HG02938 (cell line): Measurements from ENCODE around the gene LRMDA.
"Not testable (repeated sequence)": the region's sequence is repeated elsewhere in the genome, so short reads cannot be mapped to it uniquely, and the experiment has no call there.

Experiments used
- ATAC-seq: cut with Tn5 transposase; IDR thresholded peaks from one replicate; pipeline ENCODE4 v1.9.1; 2021; ENCODE audit warnings: mild to moderate bottlenecking, moderate library complexity; ENCODE audit not compliant: unreplicated experiment

The LRMDA gene

DNA sequence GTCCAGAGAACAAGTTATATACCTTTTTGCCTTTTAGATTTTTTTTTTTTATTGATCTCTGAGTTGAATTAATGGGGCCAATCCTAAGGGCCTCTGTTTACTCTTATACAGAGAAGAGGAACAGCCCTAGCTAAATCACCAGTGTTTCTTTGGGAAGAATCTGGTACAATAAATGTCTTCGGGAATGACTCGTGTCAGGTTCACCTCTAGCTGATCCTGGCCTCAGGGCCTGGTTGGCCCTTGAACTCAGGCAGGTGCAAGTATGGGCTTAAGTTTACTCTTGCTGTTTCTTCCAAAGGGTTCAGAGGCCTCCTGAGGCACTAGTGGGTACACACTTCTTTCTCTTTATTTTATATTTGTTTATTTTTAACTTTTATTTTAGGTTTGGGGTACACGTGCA is 71.0 kb downstream of the LRMDA start:
- no peak for ATAC-seq

DNA sequence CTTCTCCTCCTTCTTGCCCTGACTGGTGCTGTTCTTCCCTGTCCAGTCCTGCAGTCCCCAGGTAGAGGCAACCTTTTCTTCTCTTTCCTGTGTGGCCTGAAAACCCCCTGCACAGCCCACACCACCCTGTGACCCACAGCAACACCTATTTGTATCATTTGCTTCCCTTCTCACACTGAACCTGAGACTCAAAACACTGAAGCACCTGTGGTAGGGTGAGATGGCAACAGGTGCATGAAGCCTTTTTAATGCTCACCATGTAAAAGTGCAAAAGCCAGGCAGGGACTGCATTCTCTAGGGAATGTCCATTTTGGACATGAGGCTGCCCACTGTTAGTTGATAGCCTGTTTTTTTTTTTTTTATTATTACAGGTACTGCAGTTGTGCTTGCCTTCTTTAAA is 71.4 kb downstream of the LRMDA start:
- no peak for ATAC-seq

DNA sequence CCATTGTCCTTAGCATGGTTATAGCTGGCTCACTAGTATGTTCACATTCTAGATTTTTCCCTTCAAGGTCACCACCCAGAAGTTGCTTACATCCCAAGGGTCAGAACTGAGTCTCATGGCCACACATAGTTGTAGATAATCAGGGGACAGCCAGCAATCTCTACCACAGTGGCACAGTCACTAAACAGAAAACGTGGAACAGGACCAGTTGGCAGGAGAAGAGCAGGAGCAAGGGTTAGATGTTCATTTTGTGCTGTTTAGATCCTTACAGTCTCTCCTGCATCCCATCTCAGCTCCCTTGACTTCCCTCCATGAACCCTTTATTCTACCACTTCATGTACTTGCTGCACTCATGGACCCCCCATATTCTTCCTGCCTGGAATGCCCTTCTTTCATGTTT is 73.9 kb downstream of the LRMDA start:
- ATAC-seq, result no peak

DNA sequence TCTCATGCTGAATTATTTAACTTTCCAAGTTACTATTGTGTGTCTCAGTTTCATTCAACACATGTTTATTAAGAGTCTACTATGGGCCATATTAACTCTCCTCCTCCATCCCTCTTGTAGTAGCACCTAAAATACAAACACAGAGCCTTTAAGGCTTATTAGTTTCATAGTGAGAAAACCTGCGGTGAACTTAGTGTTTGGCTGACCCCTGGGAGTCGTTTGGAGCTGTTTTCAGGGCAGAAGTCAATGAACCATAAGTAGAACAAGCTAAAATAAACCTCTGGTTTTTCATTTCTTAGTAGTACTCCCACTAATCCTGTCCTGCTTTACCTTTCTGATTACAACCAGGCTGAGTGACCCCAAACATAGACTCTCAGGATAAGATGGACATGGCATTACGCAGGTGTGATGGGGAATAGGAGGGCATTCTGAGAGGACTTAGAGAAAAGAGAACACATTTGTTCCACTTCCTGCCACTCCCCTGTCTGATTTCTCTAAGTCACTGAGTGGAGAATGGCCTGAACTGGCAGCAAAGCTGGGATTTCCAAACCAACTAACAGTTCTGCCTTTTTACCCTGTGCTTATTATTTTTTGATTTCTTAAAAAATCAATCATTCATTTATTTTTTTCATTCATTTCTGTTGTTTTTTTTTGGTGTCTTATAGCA is 74.5 kb downstream of the LRMDA start:
- peak; percentile 65 for ATAC-seq

DNA sequence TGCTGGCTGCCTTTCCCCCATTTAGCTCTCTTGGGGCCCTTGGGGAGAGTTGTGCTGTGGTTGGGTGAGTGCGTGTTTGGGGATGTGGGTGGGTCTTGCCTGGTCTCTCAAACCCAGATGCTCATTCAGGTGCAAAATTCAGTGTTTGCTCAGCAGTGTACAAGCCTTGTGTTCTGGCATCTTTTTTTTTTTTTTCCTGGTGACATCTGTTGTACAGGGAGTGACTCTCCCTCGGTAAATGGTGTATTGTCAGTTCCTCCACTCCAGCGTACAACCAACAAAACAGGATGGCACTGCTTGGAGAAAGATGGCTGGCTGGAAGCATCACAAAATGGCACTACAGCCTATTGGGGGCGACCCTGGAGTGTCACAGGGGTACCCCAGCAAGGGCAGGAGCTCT is 75.5 kb downstream of the LRMDA start:
- ATAC-seq, result no peak

DNA sequence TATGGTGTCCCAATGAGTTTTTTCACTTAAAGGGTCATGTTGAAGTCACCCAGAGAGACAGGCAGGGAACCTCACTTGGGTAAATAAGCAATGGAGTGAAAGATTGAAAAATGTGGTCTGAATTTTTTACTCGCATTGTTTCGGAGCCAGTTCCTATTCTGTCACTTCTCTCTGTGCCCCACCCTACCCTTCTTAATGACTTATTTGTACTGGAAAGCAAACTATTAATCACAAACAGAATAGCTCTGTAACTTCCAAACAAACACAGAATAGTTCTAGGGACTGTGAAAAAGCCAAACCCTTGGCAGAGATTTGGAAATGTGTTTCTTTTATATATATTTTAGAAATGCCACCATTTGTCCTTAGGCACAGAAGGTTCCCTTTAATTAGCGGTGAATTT is 76.0 kb downstream of the LRMDA start:
- ATAC-seq, result no peak

DNA sequence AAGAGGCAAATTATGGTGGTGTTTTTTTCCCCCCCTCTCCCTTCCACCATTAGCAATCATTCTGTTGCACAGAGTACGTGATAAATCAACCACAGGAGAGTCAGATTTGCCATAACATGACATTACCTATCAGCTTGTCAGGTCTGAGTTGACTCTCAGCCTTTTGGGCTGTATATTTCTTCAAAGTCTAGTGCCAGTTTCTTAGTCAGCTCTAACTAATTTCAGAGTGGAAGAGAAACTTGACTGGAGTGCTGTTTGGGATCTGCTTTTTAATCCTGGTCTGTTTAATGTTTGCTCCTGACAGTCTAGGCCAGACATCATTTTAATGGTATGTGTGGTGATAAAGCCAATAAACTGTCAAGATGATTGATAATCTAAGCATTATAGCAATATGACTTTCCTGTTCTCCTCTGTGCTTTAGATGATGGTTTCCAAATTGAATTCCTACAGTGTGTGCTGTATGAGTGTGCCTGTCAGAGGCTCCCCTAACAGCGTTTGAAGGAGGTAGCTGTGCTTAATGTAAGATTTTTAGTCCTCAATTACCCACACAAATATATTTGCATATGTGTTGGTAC is 76.9 kb downstream of the LRMDA start:
- ATAC-seq, result no peak

DNA sequence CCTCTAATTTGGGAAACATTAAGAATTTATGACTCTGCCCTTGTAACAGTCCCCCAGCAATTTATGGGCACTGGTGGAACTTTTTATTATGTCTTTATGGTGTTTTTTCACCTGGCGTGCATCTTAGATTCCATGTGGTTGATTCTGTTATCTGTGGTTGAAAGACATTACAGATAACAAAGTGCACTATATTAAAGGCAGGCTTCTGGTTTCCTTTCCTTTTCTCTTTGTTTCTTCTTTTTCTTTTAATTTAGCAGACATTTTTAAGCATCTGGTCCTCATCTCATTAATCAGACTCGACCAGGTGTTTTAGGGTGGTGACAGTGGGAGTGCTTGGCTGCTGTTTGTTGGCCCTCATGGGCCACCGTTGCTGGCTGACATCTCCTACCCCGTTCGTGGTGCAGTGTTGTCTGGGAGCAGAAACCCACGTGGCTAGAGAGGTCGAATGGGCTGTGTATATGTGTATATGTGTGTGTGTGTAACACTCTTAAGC is 77.4 kb downstream of the LRMDA start:
- ATAC-seq, result no peak

DNA sequence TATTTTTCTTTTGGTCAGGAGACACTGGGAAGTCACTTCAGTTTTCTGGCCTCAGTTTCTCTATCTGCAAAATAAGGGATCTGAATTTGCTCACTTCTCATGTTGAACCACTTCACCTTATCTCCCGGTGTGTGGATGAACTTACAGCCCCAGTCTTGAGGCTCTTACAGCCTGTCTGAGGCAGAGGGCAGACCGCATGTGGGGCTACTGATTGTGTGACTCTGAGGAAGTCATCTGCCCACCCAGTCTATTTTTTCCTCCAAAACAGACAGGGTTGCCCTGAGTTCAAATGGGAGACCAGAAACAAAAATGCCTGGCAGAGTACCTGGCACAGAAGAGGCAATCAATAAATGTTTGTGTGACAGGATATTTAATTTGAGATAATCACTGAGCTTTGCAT is 78.3 kb downstream of the LRMDA start:
- no peak for ATAC-seq

DNA sequence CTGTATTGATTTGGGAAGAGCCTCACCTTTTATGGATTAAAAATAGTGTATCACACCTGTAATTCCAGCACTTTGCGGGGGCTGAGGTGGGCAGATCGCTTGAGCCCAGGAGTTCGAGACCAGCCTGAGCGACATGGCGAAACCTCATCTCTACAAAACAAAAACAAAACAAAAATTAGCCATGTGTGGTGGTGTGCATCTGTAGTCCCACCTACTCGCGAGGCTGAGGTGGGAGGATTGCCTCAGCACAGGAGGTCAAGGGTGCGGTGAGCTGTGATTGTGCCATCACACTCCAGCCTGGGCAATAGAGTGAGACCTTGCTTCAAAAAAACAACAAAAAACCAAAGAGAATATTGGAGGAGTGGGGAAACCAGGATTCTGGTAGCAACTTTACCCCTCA is 79.6 kb downstream of the LRMDA start:
- no peak for ATAC-seq

DNA sequence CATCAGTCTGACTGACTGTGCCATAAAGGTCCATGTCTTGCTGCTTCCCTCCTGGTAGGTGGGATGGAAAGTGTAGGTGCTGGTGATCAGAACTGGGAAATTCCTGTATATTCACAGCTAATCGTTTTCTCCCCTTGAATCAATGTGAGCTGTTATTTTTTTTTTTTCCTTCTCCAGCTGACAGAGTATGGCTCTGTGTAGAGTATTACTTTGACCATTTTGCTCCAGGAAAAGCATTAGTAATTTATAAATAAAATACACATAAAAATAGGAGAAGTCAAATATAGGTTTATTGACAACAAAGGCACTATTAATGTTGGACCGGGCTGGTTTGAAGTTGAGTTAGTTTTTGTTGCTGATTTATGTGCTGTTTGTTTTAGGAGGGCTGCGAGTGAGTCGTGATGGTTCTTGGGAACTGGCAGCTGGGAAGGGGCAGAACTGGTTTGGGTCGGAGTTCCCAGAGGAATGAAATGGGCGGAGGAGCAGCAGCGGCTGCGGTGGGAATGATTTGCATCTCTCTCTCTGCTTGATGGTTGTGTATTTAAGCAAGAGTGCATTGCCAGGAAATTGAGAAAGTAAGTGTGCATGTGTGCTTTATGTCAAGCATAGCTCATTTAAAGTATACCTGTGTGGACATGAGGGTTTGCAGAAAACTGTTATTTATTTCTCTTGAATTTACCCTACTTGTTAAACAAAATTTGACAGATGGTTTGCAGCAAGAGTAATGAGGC is 80.9 kb downstream of the LRMDA start:
- ATAC-seq, result no peak

DNA sequence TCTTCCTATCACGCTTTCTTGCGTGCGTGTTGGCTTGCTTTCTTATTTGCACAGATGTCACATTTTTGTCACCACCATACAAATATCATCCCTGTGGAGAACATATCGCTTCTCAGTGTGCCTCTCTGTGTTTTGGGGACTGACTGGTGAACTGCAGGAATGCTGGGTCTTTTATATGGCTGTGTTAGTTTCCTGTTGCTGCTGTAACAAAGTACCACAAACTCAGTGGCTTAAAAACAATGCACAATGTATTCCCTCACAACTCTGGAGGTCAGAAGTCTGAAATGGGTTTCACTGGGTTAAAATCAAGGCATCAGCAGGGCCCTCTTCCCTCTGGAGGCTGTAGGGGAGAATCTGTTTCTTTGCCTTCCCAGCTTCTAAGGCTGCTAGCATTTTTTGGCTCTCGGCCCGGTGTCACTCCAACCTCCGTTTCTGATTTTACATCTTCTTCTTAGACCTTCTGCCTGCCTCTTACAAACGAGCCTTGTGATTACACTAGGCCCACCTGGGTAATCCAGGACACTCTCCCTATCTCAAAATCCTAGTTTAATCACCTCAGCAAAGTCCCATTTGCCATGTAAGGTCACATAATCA is 82.0 kb downstream of the LRMDA start:
- no peak for ATAC-seq

DNA sequence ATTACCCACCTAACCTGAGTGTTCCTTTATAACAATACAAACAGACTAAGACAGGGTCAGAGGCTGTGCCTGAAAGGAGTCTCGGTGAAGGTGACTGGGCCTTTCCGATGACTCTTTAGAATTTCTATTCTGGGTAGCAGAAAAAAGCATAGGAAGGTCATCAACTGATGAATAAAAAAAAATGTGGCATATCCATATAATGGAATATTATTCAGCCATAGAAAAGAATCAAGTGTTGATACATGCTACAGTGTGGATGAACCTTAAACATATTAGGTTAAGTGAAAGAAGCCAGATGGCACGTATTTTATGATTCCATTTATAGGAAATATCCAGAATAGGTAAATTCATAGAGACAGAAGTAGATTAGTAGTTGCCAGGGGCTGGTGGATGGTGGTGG is 83.4 kb downstream of the LRMDA start:
- ATAC-seq, result no peak

DNA sequence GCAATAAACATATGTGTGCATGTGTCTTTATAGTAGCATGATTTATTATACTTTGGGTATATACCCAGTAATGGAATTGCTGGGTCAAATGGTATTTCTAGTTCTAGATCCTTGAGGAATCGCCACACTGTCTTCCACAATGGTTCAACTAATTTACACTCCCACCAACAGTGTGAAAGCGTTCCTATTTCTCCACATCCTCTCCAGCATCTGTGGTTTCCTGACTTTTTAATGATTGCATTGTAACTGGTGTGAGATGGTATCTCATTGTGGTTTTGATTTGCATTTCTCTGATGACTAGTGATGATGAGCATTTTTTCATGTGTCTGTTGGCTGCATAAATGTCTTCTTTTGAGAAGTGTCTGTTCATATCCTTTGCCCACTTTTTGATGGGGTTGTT is 84.7 kb downstream of the LRMDA start:
- ATAC-seq, result not testable (repeated sequence)

DNA sequence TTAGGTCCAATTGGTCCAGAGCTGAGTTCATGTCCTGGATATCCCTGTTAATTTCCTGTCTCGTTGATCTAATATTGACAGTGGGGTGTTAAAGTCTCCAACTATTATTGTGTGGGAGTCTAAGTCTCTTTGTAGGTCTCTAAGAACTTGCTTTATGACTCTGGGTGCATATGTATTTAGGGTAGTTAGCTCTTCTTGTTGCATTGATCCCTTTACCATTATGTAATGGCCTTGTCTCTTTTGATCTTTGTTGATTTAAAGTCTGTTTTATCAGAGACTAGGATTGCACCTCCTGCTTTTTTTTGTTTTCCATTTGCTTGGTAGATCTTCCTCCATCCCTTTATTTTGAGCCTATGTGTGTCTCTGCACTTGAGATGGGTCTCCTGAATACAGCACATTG is 87.8 kb downstream of the LRMDA start:
- ATAC-seq, result not testable (repeated sequence)

DNA sequence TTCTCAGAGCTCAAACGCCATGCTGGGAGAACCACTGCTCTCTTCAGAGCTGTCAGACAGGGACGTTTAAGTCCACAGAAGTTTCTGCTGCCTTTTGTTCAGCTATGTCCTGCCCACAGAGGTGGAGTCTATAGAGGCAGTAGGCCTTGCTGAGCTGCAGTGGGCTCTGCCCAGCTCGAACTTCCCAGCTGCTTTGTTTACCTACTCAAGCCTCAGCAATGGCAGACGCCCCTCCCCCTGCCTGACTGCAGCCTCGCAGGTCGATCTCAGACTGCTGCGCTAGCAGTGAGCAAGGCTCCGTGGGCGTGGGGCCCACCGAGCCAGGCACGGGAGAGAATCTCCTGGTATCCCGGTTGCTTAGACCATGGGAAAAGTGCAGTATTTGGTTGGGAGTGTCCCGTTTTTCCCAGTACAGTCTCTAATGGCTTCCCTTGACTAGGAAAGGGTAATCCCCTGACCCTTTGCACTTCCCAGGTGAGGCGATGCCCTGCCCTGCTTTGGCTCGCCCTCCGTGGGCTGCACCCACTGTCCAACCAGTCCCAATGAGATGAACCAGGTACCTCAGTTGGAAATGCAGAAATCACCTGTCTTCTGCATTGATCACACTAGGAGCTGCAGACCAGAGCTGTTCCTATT is 89.9 kb downstream of the LRMDA start:
- ATAC-seq, result not testable (repeated sequence)

DNA sequence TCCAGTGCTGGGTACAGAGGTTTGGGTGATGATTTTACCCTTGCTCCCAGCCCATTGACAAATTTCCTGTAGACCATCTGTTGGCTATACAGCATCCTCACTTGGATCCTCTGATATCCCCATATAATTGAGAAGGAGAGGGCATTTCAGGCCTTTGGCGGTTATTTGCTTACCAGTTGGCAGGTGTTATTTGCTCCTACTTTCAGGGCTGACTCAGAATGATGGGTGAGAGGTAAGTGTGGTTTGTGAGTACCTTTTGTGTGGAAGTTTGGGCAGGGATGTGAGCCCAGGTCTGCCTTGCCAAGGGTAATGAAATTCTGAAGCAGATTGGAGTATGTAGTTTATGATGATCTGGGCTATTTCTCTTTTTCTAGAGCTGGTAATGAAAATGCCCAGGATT is 93.6 kb downstream of the LRMDA start:
- no peak for ATAC-seq

DNA sequence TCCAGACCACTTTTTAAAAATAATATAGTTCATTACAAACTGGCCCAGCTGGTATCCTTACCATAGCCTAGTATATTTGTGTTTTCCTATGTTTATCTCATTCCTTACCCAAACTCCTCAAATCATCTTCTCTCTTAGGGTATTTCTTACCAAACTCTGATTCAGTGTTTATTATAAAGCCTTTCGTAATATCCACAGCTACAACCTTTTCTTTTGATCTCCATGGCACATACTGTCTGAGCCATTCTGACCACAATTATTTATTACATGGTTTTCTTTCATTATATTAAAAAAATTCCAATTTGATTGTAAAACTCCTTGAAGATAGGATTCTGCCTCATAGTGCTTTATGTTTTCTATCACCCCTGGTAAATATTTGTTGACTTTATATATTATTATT is 94.2 kb downstream of the LRMDA start:
- no peak for ATAC-seq

DNA sequence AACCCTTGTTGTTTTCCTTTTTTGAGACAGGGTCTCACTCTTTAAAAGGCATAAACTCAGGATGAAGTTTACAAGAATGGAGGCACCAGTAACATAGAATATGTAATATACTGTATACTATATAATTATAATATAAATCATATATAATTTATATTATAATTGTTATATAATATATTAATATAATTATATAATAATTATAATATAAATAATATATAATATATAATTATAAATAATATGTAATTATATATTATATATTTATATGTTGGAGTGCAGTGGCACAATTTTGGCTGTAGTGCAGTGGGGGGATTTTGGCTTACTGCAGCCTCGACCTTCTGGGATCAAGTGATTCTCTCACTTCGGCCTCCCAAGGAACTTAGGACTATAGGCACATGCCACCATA is 96.1 kb downstream of the LRMDA start:
- ATAC-seq, result no peak

DNA sequence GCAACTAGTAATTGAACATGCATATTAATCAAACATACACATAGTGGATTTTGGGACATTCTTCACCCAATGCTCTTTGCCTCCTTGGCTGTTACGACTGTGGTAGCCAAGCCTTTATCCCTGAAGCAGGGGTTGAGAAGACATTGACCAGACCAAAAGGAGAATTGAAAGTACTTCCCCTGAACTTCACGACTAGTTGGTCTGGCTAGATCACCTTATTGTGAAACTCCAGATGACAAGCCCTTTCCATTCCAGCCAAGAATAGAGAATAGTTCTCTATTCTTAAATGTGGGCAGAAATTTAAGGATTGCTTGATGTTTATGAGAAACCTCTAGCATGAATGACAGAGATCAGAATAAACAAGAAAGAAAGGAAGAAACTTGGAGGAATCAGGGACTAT is 97.0 kb downstream of the LRMDA start:
- no peak for ATAC-seq

DNA sequence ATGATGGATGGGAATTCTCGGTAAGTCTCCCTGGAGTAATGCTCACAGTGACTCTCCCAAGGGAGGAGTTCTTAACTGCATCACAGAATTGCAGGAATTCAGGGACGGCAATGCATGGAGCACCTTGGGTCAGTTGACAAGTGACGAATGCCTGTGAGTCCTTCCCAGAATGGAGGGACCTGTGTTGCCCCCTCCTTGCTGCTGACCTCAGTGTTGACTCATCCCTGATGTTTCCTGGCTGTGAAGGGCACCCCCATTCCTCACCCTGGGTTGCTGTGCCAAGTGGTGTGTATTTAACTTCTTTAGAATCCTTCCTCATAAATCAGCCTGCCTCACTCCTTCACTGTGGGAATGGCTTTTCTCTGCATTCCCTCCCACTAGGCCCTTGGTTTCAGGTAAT is 98.9 kb downstream of the LRMDA start:
- no peak for ATAC-seq
